Fibroblast of pulmonary artery (primary cell): ENCODE results near the gene PSMD8.
A peak's percentile ranks its signal among the peaks of the same experiment; 100 is the strongest.
"Not testable (repeated sequence)": the region's sequence is repeated elsewhere in the genome, so short reads cannot be mapped to it uniquely, and the experiment has no call there.

Experiments used
- DNase-seq: peaks from one replicate; pipeline ENCODE4 v3.0.0-alpha.2; 2010; ENCODE audit warnings: low read depth
- H3K4me3 ChIP-seq: replicated peaks from 2 replicates; pipeline ENCODE4 v1.5.1; 2011; ENCODE audit warnings: low read depth, mild to moderate bottlenecking, control low read depth, low read length, moderate library complexity
- CTCF ChIP-seq: IDR thresholded peaks from 2 replicates; pipeline ENCODE4 v1.5.1; 2011; ENCODE audit warnings: mild to moderate bottlenecking, control low read depth, low read length, inconsistent platforms; ENCODE audit errors: missing control alignments

PSMD8 gene

DNA sequence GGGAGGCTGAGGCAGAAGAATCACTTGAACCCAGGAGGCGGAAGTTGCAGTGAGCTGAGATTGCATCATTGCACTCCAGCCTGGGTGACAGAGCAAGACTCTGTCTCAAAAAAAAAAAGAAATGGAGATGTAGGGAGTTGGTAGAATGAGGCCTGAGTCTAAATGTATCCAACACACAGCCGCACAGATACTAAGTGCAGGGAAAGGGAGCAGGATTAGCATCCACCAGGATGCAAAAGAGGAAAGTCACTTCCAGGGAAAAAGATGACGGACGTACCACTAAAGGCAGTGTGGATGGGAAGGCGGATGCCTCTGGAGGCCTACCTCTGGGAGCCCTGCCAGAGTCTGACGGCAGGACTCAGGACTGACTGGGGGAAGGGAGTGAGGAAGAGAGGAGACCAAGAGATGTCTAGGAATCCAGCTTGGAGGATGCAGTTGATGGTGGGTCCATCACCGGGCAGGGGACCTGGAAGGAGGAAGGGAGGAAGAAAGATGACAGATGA, 35.3 kb downstream of the PSMD8 start:
- no peak for TF ChIP-seq CTCF
- peak; percentile 72 for DNase-seq
- H3K4me3 ChIP-seq = no peak overlapping the region

- DNase-seq, H3K4me3 ChIP-seq: not testable (repeated sequence)
These were observed 36.0 kb downstream of the PSMD8 start for GRCh38 chr19:38410407-38410806.

DNA sequence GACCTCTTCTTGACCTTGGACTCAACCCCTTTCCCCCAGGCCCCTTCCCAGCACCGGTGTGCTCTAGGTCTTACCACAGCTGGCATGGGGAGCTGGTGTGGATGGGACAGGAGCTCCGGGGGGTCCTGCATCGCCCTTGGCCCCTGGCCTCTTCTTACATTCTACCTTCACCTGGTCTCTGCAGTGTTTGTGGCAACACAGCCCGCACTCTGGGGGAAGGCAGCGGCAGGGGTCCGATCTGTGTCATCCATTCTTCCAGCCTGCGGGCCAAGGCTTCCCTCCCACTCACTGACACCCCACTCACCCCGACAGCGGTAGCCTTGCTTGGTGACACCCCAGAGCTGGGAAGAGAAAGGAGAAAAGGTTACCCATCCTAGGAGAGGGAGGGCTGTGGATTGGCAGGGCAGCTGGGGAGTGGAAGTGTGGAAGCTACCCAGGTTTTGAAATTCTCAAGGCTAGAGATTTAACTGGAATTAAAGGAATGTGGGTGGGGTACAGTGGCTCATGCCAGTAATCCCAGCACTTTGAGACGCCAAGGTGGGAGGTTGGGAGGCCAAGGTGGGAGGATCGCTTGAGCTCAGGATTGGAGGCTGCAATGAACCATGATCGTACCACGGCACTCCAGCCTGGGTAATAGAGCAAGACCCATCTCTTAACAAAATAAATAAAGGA, 36.8 kb downstream of the PSMD8 start:
- TF ChIP-seq CTCF = no peak

DNA sequence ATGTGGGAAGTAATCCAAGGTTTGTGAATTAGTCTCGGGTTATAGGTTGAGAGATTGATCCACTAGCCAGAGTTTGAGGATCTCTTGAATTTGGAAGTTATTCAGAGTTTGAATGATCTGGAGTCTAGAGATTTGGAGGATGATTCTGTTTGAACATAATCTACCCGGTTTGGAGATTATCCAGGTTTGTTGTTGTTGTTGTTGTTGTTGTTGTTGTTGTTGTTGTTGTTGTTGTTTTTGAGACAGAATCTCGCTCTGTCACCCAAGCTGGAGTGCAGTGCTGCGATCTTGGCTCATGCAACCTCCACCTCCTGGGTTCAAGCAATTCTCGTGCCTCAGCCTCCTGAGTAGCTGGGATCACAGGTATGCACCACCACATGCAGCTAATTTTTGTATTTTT, 37.5 kb downstream of the PSMD8 start:
- not testable (repeated sequence) for DNase-seq, H3K4me3 ChIP-seq

More for the DNA sequence above, 36.8 kb downstream of the PSMD8 start:
- no peak for DNase-seq
- no peak overlapping the region for H3K4me3 ChIP-seq

DNA sequence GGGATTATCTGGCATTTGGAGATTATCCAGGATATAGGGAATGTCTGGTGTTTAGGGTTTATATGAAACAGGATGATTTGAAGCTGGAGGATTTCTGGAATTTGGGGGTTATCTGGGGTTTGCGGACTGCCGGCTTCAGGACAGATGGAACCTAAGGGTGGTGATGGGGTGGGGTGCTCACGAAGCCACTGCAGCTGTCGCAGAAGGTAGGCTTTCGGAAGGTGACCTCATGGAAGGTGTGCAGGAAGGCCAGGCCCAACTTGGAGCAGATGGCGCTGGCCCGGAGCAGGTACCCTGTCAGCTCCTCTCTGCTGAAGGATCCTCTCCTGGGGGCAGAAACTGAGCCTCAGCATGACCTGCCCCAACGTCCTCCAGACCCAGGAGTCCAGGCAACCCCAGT, 38.1 kb downstream of the PSMD8 start:
- H3K4me3 ChIP-seq = no peak overlapping the region
- DNase-seq = no peak
- TF ChIP-seq CTCF = no peak

DNA sequence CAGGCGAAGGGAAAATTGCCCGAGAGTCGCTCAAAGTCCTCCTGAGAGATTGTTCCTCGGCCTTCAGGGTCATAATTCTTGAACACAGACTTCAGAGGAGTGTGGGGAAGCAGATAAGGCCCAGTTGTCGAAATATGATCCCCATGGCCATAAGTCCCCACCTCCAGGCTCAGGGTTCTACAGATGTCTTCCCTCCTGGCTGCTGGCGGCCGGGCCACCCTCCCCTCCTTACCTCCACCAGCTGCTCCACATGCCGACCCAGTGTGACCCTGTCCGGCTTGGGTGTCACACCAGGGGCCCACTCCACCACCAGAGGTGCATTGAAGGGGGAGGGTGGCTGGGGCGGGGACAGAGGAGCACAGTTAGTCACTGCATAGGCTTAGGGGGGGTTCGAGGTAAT, 38.6 kb downstream of the PSMD8 start:
- no peak for TF ChIP-seq CTCF
- no peak for DNase-seq
- H3K4me3 ChIP-seq = no peak overlapping the region

GRCh38 chr19:38413416-38413815, 39.0 kb downstream of the PSMD8 start:
- no peak for TF ChIP-seq CTCF
- no peak for DNase-seq
- H3K4me3 ChIP-seq = no peak overlapping the region

DNA sequence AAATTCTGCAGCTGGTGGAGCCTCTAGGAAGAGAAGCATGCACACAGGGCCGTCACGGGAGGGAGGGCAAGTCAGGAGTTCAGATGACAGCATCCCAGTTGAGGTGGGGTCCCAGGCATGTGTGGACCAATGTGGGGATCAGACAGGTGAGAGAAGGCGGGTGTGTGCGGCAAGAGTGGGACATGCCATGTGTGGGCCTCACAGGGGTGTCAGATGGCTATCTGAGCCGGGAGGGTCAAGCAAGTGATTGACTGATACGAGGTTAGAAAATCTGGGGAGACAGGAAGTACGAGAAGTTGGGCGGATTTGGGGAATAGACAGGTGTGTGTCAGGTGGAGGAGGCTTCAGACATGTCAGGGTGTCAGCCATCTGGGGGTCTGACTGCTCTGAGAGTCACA, 42.8 kb downstream of the PSMD8 start:
- H3K4me3 ChIP-seq = no peak overlapping the region
- no peak for TF ChIP-seq CTCF
- DNase-seq = no peak
